ELF-1 (cell line): ENCODE data around the gene CPT1B.

Experiments used
- DNase-seq: peaks from one replicate; pipeline ENCODE4 v3.0.0-alpha.2; 2016; ENCODE audit warnings: low read depth, low spot score

Gene CPT1B

GRCh38 chr22:50570861-50571260 lies 7.4 kb downstream of the CPT1B start:
- DNase-seq = no peak

DNA sequence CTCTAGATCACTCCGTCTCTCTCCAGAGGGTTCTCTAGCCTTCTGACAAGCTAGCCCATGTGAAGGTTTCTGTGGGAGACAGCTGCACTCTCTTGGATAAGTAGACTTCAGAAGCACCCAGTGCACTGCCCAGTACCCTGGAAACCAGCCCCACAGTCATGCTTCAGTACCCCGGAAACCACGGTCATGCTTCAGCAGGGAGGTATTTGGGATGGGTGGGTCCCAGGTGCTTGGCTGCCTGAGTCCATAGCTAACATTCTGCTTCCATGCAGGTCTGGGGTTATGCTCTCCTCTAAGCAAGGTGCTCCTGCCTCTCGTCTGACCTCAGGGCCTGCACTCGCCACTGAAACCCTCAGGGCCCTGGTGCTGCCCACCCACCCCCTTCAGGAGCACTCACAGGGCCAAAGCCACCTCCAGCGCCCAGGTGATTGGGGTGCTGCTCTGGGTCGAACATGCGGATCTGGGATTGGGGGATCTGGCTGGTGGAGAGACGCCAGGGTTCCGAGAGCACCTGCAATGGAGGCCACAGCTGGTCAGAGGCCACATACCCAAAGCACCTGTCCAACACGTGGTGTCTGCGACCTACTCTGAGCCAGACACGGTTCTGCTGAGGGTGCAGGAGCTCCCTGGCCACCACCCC lies 8.2 kb downstream of the CPT1B start:
- no peak for DNase-seq

- no peak for DNase-seq
These were observed 9.2 kb downstream of the CPT1B start for GRCh38 chr22:50569041-50569459.

DNA sequence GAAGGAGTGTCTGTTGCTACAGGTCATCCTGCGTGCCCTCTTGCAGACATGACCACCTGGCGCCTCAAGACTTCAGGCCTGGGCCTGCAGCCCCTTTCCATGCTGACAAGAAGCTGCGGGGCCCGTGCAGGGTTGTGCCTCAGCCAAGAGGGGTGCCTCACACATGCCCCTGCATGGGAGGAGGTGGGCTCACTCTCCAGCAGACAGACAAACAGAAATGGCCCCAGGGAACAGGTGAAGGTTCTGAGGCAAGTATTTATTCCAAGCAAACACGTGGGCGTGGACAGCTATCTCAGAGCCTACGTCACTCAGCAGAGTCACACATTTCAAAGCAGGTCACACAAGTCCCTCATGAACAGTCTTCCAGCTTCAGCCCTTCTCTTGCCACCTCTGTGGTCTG lies 9.6 kb downstream of the CPT1B start:
- no peak for DNase-seq

- no peak for DNase-seq
These were observed 10.4 kb downstream of the CPT1B start for GRCh38 chr22:50567721-50568252.

DNA sequence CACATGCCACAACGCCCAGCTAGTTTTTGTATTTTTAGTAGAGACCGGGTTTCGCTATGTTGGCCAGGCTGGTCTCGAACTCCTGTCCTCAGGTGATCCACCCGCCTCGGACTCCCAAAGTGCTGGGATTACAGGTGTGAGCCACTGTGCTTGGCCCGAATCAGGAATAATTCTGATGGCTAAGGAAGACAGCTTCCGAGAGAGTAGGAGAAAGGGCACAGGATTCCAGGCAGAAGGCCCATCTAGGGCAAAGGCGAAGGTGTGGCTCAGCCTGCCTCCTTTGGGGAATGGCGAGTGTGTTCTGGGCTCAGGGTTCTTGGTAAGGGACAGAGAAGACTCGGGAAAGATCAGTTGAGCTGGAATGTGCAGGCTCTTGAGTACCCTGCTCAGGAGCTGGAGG lies 13.9 kb downstream of the CPT1B start:
- no peak for DNase-seq

DNA sequence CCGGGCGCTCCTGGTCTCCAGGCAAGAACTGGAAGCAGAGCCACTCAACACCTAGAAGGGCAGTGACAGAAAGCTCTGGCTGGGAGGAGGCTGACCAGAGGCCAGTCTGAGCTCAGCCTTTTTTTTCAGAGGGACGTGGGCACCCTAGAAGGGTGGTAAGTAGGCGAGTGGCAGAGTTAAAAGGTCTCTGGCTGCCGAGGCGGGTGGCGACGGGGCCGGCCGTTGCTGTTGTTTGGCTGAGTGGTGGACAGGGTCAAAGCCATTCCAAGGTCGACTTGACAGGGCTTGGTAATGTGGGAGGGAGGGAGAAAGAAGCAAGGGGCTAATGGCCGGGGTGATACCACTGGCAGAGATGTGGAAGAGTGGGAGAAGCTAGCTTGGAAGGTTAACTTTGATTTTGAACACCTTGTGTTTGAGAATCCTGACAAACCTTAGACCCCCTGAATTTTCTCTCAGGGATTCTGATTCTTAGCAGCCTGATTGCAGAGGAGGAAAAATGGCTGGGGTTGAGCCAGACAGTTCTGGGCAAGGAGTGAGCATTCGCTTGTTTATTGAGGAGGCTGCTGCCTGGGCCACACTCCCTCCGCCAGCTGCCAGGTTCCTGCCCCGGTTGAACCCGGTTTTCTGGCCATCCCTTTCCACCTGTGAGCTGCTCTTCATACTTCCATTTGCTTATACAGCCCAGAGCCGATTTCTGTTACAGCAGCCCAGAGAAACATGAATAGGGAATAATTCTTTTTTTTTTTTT lies 14.6 kb downstream of the CPT1B start:
- DNase-seq = no peak

GRCh38 chr22:50562523-50563412 lies 15.5 kb downstream of the CPT1B start, which contains the start of gene SYCE3:
TSS of gene SYCE3 (minus strand) at chr22:50562919. CDS start at chr22:50556405, 6,514 bp downstream.
- peak; percentile 98 for DNase-seq

DNA sequence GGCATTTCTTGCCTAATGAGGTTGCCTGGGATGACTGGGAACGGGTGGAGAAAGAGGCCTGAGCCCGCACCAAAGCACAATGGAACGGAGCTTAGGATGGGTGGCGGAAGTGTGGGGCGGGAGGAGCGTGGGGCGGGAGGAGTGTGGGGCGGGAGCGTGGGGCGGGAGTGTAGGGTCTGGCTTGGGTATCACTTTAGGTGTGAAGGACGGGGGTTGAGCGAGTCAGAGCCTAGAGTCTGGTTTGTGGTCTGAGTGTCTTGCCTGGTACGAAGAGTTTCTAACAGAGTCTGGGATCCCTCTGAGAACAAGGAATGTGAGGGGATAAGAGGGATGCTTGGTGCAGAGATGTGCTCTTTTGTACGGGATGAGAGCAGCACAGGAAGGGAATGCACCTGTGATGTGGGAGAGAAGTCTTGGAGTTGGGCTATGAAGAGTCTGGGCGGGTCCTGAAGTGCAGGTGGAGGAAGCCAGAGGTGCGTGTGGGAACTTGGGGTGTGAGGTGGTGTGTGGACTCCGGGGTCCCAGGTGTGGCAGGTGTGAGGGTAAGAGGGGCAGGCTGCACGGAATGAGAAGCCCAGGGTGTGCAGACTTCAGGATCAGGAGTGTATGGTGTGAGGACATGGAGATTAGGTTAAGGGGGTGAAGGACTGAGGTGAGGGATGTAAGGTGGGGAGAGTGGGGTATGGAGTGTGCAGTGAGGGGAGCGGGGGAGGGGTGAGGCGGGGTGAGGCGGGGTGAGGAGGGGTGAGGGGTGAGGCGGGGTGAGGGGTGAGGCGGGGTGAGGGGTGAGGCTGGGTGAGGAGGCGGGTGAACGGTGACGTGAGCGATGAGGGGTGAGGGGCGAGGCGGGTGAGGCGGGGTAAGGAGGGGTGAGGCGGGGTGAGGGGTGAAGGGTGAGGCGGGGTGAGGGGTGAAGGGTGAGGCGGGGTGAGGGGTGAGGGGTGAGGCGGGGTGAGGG lies 16.5 kb downstream of the CPT1B start:
- no peak for DNase-seq

DNA sequence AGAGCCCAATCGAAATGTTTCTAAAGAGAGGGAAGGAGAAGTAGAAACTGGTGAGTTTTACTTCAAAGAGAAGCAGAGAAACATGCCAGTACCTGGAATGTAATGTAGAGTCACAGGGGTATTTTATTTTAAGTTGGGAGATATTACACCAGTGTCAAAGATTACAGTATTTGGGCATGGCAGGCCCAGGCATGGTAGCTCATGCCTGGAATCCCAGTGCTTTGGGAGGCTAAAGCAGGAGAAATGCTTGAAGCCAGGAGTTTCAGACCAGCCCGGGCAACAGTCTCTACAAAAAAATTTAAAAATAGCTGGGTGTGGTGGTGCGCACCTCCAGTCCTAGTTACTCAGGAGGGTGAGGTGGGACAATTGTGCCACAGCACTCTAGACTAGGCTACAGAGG lies 18.2 kb downstream of the CPT1B start:
- DNase-seq = no peak

DNA sequence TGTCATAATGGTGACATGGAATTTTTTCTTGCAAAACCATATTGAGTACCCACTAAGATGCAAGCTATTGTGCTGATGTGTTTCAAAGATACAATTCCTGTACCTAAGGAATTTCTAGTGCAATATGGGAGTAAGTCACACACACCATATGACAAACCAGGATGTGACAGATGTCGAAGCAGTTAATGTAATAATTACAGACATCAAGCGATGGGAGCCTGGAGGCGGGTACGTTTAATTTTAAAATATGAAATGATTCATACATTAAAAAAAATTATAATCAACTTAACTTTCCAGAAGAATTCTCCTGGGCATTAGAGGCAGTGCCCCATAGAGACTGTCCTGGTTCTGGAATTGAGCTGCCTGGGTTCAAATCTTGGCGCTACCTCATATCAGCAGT lies 21.5 kb downstream of the CPT1B start:
- no peak for DNase-seq

DNA sequence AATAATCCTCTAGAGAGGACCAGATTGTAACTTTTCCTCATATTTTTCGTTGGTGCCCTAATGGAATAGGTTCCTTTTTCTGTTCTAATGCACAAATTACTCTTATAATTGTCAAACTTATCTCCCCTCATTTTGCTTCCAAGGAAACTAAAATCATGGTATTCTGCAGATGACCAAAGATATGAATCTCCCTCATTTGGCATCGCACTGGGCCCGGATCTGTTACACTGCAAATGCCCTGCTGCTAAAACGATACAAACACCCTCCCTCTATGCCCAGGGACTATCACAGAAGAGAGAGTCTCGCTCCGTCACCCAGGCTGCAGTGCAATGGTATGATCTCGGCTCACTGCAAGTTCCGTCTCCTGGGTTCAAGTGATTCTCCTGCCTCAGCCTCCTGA lies 24.9 kb downstream of the CPT1B start:
- DNase-seq = no peak

DNA sequence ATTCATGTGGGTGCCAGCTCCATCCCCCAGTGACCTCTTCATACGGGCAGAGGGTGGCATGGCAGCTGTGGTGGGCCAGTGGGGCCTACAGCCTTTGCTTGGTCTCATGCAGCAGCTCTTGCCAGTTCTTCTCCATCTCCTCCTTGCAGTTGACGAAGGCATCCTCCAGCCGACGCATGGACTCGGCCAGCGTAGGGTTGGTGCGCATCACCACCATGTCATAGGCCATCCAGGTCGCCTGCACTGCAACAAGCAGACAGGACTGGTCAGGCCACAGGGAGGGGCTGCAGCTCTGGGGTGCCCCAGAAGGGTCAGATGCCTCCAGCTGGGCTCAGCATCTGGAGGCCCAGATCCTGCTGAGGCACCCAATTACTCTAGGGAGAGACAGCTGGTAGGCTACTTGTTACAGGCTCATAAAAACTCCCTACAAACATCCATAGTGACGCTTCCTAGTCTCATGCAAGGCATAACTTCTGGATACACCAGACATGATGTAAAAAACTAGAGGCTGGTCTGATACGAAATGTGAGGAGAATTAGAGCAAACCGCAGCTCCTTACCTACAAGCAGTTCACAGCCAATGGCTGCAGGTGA lies 27.0 kb downstream of the CPT1B start:
- DNase-seq = no peak

DNA sequence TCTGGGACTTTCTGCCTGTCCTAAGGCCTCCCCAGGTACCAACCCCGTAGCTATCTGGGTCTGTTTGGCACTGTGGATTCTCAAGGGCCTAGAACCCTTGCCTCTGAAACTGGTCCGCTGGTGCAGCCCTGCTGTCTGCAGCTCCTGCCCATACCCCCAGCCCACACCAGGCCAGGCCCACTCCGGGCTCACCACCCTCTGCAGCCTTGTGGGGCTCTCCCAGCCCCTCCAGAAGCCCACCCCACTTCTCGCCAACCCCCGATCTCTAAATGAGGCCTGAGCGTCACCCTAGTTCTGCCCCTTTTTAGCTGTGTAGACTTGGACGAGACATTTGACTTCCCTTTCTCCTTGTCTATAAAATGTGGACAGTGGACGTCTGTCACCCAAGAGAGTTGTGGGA lies 27.8 kb downstream of the CPT1B start:
- no peak for DNase-seq

DNA sequence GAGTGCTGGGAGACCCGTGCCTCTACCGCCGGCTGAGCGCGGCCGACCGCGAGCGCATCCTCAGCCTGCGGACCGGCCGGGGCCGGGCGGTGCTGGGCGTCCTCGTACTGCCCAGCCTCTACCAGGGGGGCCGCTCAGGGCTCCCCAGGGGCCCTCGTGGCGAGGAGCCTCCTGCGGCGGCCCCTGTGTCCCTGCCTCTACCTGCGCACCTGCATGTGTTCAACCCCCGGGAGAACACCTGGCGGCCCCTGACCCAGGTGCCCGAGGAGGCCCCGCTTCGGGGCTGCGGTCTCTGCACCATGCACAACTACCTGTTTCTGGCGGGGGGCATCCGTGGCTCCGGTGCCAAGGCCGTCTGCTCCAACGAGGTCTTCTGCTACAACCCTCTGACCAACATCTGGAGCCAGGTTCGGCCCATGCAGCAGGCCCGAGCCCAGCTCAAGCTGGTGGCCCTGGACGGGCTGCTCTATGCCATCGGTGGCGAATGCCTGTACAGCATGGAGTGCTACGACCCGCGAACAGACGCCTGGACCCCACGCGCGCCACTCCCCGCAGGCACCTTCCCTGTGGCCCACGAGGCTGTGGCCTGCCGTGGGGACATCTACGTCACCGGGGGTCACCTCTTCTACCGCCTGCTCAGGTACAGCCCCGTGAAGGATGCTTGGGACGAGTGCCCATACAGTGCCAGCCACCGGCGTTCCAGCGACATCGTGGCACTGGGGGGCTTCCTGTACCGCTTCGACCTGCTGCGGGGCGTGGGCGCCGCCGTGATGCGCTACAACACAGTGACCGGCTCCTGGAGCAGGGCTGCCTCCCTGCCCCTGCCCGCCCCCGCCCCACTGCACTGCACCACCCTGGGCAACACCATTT lies 29.1 kb downstream of the CPT1B start:
- DNase-seq = no peak

GRCh38 chr22:50548040-50548920 lies 29.9 kb downstream of the CPT1B start:
- no peak for DNase-seq

GRCh38 chr22:50547263-50547985 lies 30.8 kb downstream of the CPT1B start:
- DNase-seq = no peak
